ENCODE data around the gene ROBO1.

ROBO1 gene

GRCh38 chr3:79773291-79773690 is 5.5 kb upstream of the ROBO1 start:
- TF ChIP-seq CTBP1 (IDR thresholded peaks at IDR 0.05; ENCODE audit: borderline replicate concordance) (no peak), FOXK2 (IDR thresholded peaks at IDR 0.05) (no peak)
- ChIA-PET POLR2A (no interaction called here), CTCF (no interaction called here)
- DNase-seq (ENCODE audit: extremely low spot score), result no peak

GRCh38 chr3:79769229-79769628 is 1.4 kb upstream of the ROBO1 start:
- TF ChIP-seq FOXM1 (IDR thresholded peaks at IDR 0.05; ENCODE audit: borderline replicate concordance) (no peak), ARNT (IDR thresholded peaks at IDR 0.05) (no peak), SUZ12 (IDR thresholded peaks at IDR 0.05) (no peak), FOXK2 (IDR thresholded peaks at IDR 0.05) (no peak), ZNF384 (IDR thresholded peaks at IDR 0.05) (no peak), FOXA1 (IDR thresholded peaks at IDR 0.05) (no peak), LEF1 (IDR thresholded peaks at IDR 0.05; ENCODE audit: borderline replicate concordance) (no peak), ELF4 (IDR thresholded peaks at IDR 0.05) (no peak)
- no peak for DNase-seq (ENCODE audit: extremely low spot score)
- ChIA-PET POLR2A (no interaction called here), CTCF (no interaction called here)

- TF ChIP-seq BHLHE40 (IDR thresholded peaks at IDR 0.05; ENCODE audit: borderline replicate concordance), result no peak
- TF ChIP-seq TARDBP (IDR thresholded peaks at IDR 0.05), result no peak
- TF ChIP-seq HDGF (IDR thresholded peaks at IDR 0.05; ENCODE audit: borderline replicate concordance), result no peak
- no peak for TF ChIP-seq ZNF384 (IDR thresholded peaks at IDR 0.05)
- TF ChIP-seq FOXM1 (IDR thresholded peaks at IDR 0.05; ENCODE audit: borderline replicate concordance), result no peak
- TF ChIP-seq NFRKB (IDR thresholded peaks at IDR 0.05), result no peak
- no peak for TF ChIP-seq L3MBTL2 (conservative IDR thresholded peaks at IDR 0.05)
- TF ChIP-seq FOXK2 (IDR thresholded peaks at IDR 0.05), result no peak
- no peak for TF ChIP-seq FOXA1 (IDR thresholded peaks at IDR 0.05)
- TF ChIP-seq SUZ12 (IDR thresholded peaks at IDR 0.05), result no peak
- TF ChIP-seq SP1 (IDR thresholded peaks at IDR 0.05), result no peak
- TF ChIP-seq PKNOX1 (IDR thresholded peaks at IDR 0.05), result no peak
- TF ChIP-seq LEF1 (IDR thresholded peaks at IDR 0.05; ENCODE audit: borderline replicate concordance), result no peak
- no peak for TF ChIP-seq CTBP1 (IDR thresholded peaks at IDR 0.05; ENCODE audit: borderline replicate concordance)
- ChIA-PET CTCF (interaction anchor here (0.6 to 0.7 kb wide), 2 partner anchors 237 to 750 kb away, joined by 3 to 5 read pairs; no protein-coding TSS in a partner anchor), POLR2A (no interaction called here)
- peak; percentile 49 for DNase-seq (ENCODE audit: extremely low spot score)
Measured at GRCh38 chr3:79767194-79767904, 449 bp downstream of the ROBO1 start.

GRCh38 chr3:79766496-79767193 is 1.2 kb downstream of the ROBO1 start:
- ChIA-PET POLR2A (no interaction called here), CTCF (interaction anchor here (0.6 kb wide), 1 partner anchor 751 kb away, joined by 3 read pairs; no protein-coding TSS in a partner anchor)
- no peak for TF ChIP-seq HDGF (IDR thresholded peaks at IDR 0.05; ENCODE audit: borderline replicate concordance)
- TF ChIP-seq ARNT (IDR thresholded peaks at IDR 0.05), result no peak
- TF ChIP-seq NFRKB (IDR thresholded peaks at IDR 0.05), result no peak
- TF ChIP-seq FOXM1 (IDR thresholded peaks at IDR 0.05; ENCODE audit: borderline replicate concordance), result no peak
- TF ChIP-seq ZNF384 (IDR thresholded peaks at IDR 0.05), result no peak
- TF ChIP-seq CTBP1 (IDR thresholded peaks at IDR 0.05; ENCODE audit: borderline replicate concordance), result no peak
- TF ChIP-seq ELF4 (IDR thresholded peaks at IDR 0.05), result no peak
- TF ChIP-seq SUZ12 (IDR thresholded peaks at IDR 0.05), result no peak
- TF ChIP-seq SP1 (IDR thresholded peaks at IDR 0.05), result no peak
- TF ChIP-seq LEF1 (IDR thresholded peaks at IDR 0.05; ENCODE audit: borderline replicate concordance), result no peak
- no peak for TF ChIP-seq FOXK2 (IDR thresholded peaks at IDR 0.05)
- TF ChIP-seq FOXA1 (IDR thresholded peaks at IDR 0.05), result no peak
- peak; percentile 63 for TF ChIP-seq L3MBTL2 (conservative IDR thresholded peaks at IDR 0.05)
- no peak for TF ChIP-seq PKNOX1 (IDR thresholded peaks at IDR 0.05)
- no peak for TF ChIP-seq BHLHE40 (IDR thresholded peaks at IDR 0.05; ENCODE audit: borderline replicate concordance)
- TF ChIP-seq TARDBP (IDR thresholded peaks at IDR 0.05), result peak; percentile 61; the same call in 1 of the 2 replicates
- DNase-seq (ENCODE audit: extremely low spot score), result peak; percentile 37

- POLR2A ChIA-PET, result no interaction called here
- TF ChIP-seq HDGF (IDR thresholded peaks at IDR 0.05; ENCODE audit: borderline replicate concordance) (no peak), ARNT (IDR thresholded peaks at IDR 0.05) (no peak), FOXK2 (IDR thresholded peaks at IDR 0.05) (no peak), NFRKB (IDR thresholded peaks at IDR 0.05) (no peak), SP1 (IDR thresholded peaks at IDR 0.05) (no peak), FOXM1 (IDR thresholded peaks at IDR 0.05; ENCODE audit: borderline replicate concordance) (no peak), LEF1 (IDR thresholded peaks at IDR 0.05; ENCODE audit: borderline replicate concordance) (no peak)
Measured at GRCh38 chr3:79765911-79766310, 1.9 kb downstream of the ROBO1 start.

GRCh38 chr3:79761441-79761840 is 6.4 kb downstream of the ROBO1 start:
- TF ChIP-seq ARNT (IDR thresholded peaks at IDR 0.05), result no peak
- no peak for TF ChIP-seq FOXA1 (IDR thresholded peaks at IDR 0.05)
- TF ChIP-seq SUZ12 (IDR thresholded peaks at IDR 0.05), result no peak
- TF ChIP-seq LEF1 (IDR thresholded peaks at IDR 0.05; ENCODE audit: borderline replicate concordance), result no peak
- no peak for TF ChIP-seq TARDBP (IDR thresholded peaks at IDR 0.05)
- TF ChIP-seq L3MBTL2 (conservative IDR thresholded peaks at IDR 0.05), result no peak
- TF ChIP-seq PKNOX1 (IDR thresholded peaks at IDR 0.05), result no peak
- TF ChIP-seq ZNF384 (IDR thresholded peaks at IDR 0.05), result no peak
- no peak for TF ChIP-seq BHLHE40 (IDR thresholded peaks at IDR 0.05; ENCODE audit: borderline replicate concordance)
- TF ChIP-seq HDGF (IDR thresholded peaks at IDR 0.05; ENCODE audit: borderline replicate concordance), result no peak
- POLR2A ChIA-PET, result no interaction called here
- CTCF ChIA-PET, result no interaction called here
- DNase-seq (ENCODE audit: extremely low spot score), result no peak

More at GRCh38 chr3:79765911-79766310, 1.9 kb downstream of the ROBO1 start:
- peak; percentile 12 for DNase-seq (ENCODE audit: extremely low spot score)
- CTCF ChIA-PET, result no interaction called here
